Left lung (tissue), 10 donors: ENCODE data around the gene PPP1R9B. TPM values are rescaled to one million over a fixed set of nuclear protein-coding genes. Genes with fewer than 3 reads are reported as not detected.

Experiments
- ATAC-seq: fragments of 200-7000 bp; cut with Tn5 transposase; one replicate; pipeline ENCODE4 v1.9.1; 2020; ENCODE audit warnings: moderate library complexity
- DNase-seq, 4 donors: peaks; one replicate each; pipeline ENCODE4 v3.0.0-alpha.2; 2013 to 2020
- H3K27ac ChIP-seq, 2 donors: fragments of 200-600 bp; sonication (generic) in 1 of 2; one replicate each; pipeline versions ENCODE4 v1.5.0 to v1.8.0; 2020 to 2021
- H3K27me3 ChIP-seq, 2 donors: fragments of 200-600 bp; sonication (generic) in 1 of 2; one replicate each; pipeline versions ENCODE4 v1.5.0 to v1.8.0; 2020 to 2021
- H3K36me3 ChIP-seq, 2 donors: fragments of 200-600 bp; sonication (generic) in 1 of 2; one replicate each; pipeline versions ENCODE4 v1.5.0 to v1.8.0; 2020 to 2021
- H3K4me1 ChIP-seq, 2 donors: fragments of 200-600 bp; one replicate each; pipeline ENCODE4 v1.8.0; 2021
- H3K4me3 ChIP-seq, 2 donors: fragments of 200-600 bp; sonication (generic) in 1 of 2; one replicate each; pipeline versions ENCODE4 v1.5.0 to v1.8.0; 2020 to 2021; ENCODE audit warnings: mild to moderate bottlenecking in 1 of 2
- H3K9me3 ChIP-seq, 2 donors: fragments of 200-600 bp; sonication (generic) in 1 of 2; one replicate each; pipeline versions ENCODE4 v1.5.0 to v1.8.0; 2020 to 2021
- CTCF ChIP-seq, 2 donors: fragments of 200-600 bp; sonication (generic) in 1 of 2; IDR thresholded peaks; one replicate each; pipeline versions ENCODE4 v1.5.0 to v1.8.0; 2021; ENCODE audit warnings: antibody characterized with exemption in 2 of 2
- intact Hi-C, 2 donors: fragments of 100-400 bp; cut with DNase I; formaldehyde crosslinking; loops; one replicate each; pipeline versions ENCODE4 v1.11.2 to v1.14.2; 2022
- polyA plus RNA-seq, 6 donors: library from polyadenylated mRNA; unstranded; fragments of 120-200 nt; gene quantifications; one replicate each; pipeline ENCODE4 v1.2.1, GENCODE V29; 2013; ENCODE audit not compliant: insufficient read length in 6 of 6
- total RNA-seq, 2 donors: library from RNA; stranded (reverse); fragmentation: NEBNext Ultra II Directional; extraction: Animal tissue kit (Norgen Biotek cat#: 25700); gene quantifications; one replicate each; pipeline ENCODE4 v1.2.1, GENCODE V29; 2021
- donor health status: DM: no; HTN: yes; CAD: no.
- donor health status: DM: no; HTN: no; CAD: no.

PPP1R9B gene
- total and polyA plus RNA-seq, 8 donors: 53.4 to 86.6 (median 67.3) TPM

GRCh38 chr17:50132104-50132794 is 18.2 kb downstream of the PPP1R9B start:
- DNase-seq (no peak), ATAC-seq (no peak)
- H3K9me3 ChIP-seq: no peaks in the 10 kb centered on the region
- no peak overlapping the region for H3K4me3 ChIP-seq
- intact Hi-C loops: no loop called here
- peaks cover 7 to 38% of the 10 kb centered on the region in 2 donors for H3K27me3 ChIP-seq
- H3K4me1 ChIP-seq: peaks cover 8 to 46% of the 10 kb centered on the region in 2 donors
- H3K36me3 ChIP-seq: peaks cover 0 to 34% of the 10 kb centered on the region in 2 donors
- H3K27ac ChIP-seq: peak overlapping the region in 1 of 2 donors; percentile 30
- no peak for TF ChIP-seq CTCF (IDR thresholded peaks at IDR 0.05)

GRCh38 chr17:50130559-50131305 is 19.7 kb downstream of the PPP1R9B start:
- ATAC-seq: no peak
- intact Hi-C loops: no loop called here
- H3K4me3 ChIP-seq: no peak overlapping the region

GRCh38 chr17:50129728-50130558 is 20.5 kb downstream of the PPP1R9B start, which contains the start of gene SAMD14:
Gene SAMD14 (minus strand): TSS chr17:50130160. CDS start chr17:50124959, 5,201 bp downstream.
- peak in 2 of 4 donors; percentile 42 to 82 for DNase-seq
- peaks cover 0 to 11% of the 10 kb centered on the region in 2 donors for H3K36me3 ChIP-seq
- peak within 1 kb of the TSS in 1 of 2 donors; percentile 41 for H3K27ac ChIP-seq

More at GRCh38 chr17:50130559-50131305, 19.7 kb downstream of the PPP1R9B start:
- H3K36me3 ChIP-seq: peaks cover 0 to 19% of the 10 kb centered on the region in 2 donors
- H3K27me3 ChIP-seq: peaks cover 7 to 50% of the 10 kb centered on the region in 2 donors
- no peak overlapping the region for H3K27ac ChIP-seq
- no peak for TF ChIP-seq CTCF (IDR thresholded peaks at IDR 0.05)
- peaks cover 8 to 47% of the 10 kb centered on the region in 2 donors for H3K4me1 ChIP-seq
- no peaks in the 10 kb centered on the region for H3K9me3 ChIP-seq
- no peak for DNase-seq

GRCh38 chr17:50129353-50129727 is 21.1 kb downstream of the PPP1R9B start:
- no peak for ATAC-seq
- Histone ChIP-seq H3K9me3 (no peaks in the 10 kb centered on the region), H3K27ac (peak overlapping the region in 1 of 2 donors; percentile 41), H3K27me3 (peaks cover 7 to 50% of the 10 kb centered on the region in 2 donors), H3K4me3 (peak overlapping the region; percentile 28 to 30), H3K4me1 (peaks cover 8 to 46% of the 10 kb centered on the region in 2 donors), H3K36me3 (peaks cover 0 to 5% of the 10 kb centered on the region in 2 donors)
- intact Hi-C loops: no loop called here
- TF ChIP-seq CTCF (IDR thresholded peaks at IDR 0.05): no peak
- DNase-seq: peak in 1 of 4 donors; percentile 78

More at GRCh38 chr17:50129728-50130558, 20.5 kb downstream of the PPP1R9B start, which contains the start of gene SAMD14:
- ATAC-seq: peak; percentile 30
- H3K4me1 ChIP-seq: peaks cover 8 to 47% of the 10 kb centered on the region in 2 donors
- no peak for TF ChIP-seq CTCF (IDR thresholded peaks at IDR 0.05)
- H3K27me3 ChIP-seq: peaks cover 7 to 50% of the 10 kb centered on the region in 2 donors
- peak within 1 kb of the TSS; percentile 28 to 30 for H3K4me3 ChIP-seq
- intact Hi-C loops: no loop called here
- H3K9me3 ChIP-seq: no peaks in the 10 kb centered on the region
